Renal cortex interstitium (tissue), 11 donors: ENCODE data around the gene PPM1E. TPM values are rescaled to one million over a fixed set of nuclear protein-coding genes. Genes with fewer than 3 reads are reported as not detected.

ENCODE experiments used
- DNase-seq, 11 donors: peaks; one replicate each; pipeline ENCODE4 v3.0.0-alpha.2; 2013; ENCODE audit warnings: low read depth in 9 of 11, low spot score in 4 of 11; ENCODE audit errors: extremely low read depth in 1 of 11
- polyA plus RNA-seq, 3 donors: library from polyadenylated mRNA; unstranded; fragments of 120-200 nt; gene quantifications; one replicate each; pipeline ENCODE4 v1.2.1, GENCODE V29; 2013; ENCODE audit not compliant: insufficient read length in 3 of 3

PPM1E gene
- polyA plus RNA-seq, 3 donors, result 3.3 to 4.3 (median 3.3) TPM

- no peak for DNase-seq
Measured at GRCh38 chr17:59002848-59003247, 247.2 kb downstream of the PPM1E start.

- no peak for DNase-seq
Measured at GRCh38 chr17:59003860-59004259, 248.2 kb downstream of the PPM1E start.

GRCh38 chr17:59004338-59005111 is 248.9 kb downstream of the PPM1E start:
- peak; percentile 27 to 67 (median 52) for DNase-seq

GRCh38 chr17:59007995-59008394 is 252.3 kb downstream of the PPM1E start:
- no peak for DNase-seq

GRCh38 chr17:59008737-59009136 is 253.1 kb downstream of the PPM1E start:
- DNase-seq, result no peak

GRCh38 chr17:59010026-59010425 is 254.4 kb downstream of the PPM1E start:
- DNase-seq, result no peak

- DNase-seq, result no peak
Measured at GRCh38 chr17:59011975-59012374, 256.3 kb downstream of the PPM1E start.

- DNase-seq, result no peak
Measured at GRCh38 chr17:59018019-59018418, 262.4 kb downstream of the PPM1E start.

GRCh38 chr17:59024916-59025315 is 269.3 kb downstream of the PPM1E start:
- no peak for DNase-seq

GRCh38 chr17:59026176-59026939 is 270.7 kb downstream of the PPM1E start:
- no peak for DNase-seq

GRCh38 chr17:59027750-59028149 is 272.1 kb downstream of the PPM1E start:
- no peak for DNase-seq

- DNase-seq, result no peak
Measured at GRCh38 chr17:59028328-59028727, 272.7 kb downstream of the PPM1E start.

- DNase-seq, result no peak
Measured at GRCh38 chr17:59030811-59031210, 275.2 kb downstream of the PPM1E start.

Other genes starting within 250 kb of the PPM1E start
- 10 to 100 TPM; 50.4 to 70.4 (median 59.6) TPM for gene MTMR4, start 241.2 kb upstream of the PPM1E start, polyA plus RNA-seq
- gene TEX14, start 63.8 kb upstream of the PPM1E start, polyA plus RNA-seq, result under 1 TPM; 0.44 to 0.73 (median 0.70) TPM
- gene RAD51C, start 63.3 kb upstream of the PPM1E start, polyA plus RNA-seq, result 10 to 100 TPM; 40.2 to 50.0 (median 43.3) TPM